ENCODE data around the gene SLC25A39. TPM values are rescaled to one million over a fixed set of nuclear protein-coding genes. Genes with fewer than 3 reads are reported as not detected.

SLC25A39 gene
- polyA plus RNA-seq, 1 of the 3 experiments (the other 2 are of a cell fraction), result 131 TPM

DNA sequence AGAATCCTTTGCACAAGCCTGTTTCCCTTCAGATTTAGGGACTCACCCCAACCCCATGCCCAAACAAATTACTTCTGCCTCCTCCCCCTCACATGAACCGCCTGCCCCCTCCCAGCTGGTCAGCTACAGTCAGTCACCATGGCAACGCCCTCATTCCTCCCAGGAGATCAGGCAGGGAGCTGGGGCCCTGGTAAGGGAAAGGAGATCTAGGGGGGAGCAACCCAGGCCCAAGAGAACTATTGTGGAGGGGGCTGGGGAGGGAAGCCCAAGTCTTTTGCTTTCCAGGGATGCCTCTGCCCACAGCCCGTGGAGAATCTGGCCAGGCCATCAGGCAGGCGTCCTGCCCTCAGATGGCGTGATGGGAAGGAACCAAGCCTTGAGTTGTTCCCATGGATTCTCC, 36.2 kb upstream of the SLC25A39 start:
- peaks cover 3% of the 10 kb centered on the region for H3F3A ChIP-seq (replicated peaks; ENCODE audit: insufficient read depth)
- no peak for TF ChIP-seq SIN3A (IDR thresholded peaks at IDR 0.05; ENCODE audit: borderline replicate concordance, low read depth, low read length)
- TF ChIP-seq YY1 (IDR thresholded peaks at IDR 0.05; ENCODE audit: low read depth), result no peak
- TF ChIP-seq, protein P1, sequence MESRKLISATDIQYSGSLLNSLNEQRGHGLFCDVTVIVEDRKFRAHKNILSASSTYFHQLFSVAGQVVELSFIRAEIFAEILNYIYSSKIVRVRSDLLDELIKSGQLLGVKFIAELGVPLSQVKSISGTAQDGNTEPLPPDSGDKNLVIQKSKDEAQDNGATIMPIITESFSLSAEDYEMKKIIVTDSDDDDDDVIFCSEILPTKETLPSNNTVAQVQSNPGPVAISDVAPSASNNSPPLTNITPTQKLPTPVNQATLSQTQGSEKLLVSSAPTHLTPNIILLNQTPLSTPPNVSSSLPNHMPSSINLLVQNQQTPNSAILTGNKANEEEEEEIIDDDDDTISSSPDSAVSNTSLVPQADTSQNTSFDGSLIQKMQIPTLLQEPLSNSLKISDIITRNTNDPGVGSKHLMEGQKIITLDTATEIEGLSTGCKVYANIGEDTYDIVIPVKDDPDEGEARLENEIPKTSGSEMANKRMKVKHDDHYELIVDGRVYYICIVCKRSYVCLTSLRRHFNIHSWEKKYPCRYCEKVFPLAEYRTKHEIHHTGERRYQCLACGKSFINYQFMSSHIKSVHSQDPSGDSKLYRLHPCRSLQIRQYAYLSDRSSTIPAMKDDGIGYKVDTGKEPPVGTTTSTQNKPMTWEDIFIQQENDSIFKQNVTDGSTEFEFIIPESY (IDR thresholded peaks at IDR 0.05; ENCODE audit: borderline replicate concordance, low read depth), result no peak
- no peak for TF ChIP-seq TEAD4 (IDR thresholded peaks at IDR 0.05; ENCODE audit: borderline replicate concordance, insufficient read depth)
- no peak for TF ChIP-seq RAD21 (IDR thresholded peaks at IDR 0.05; ENCODE audit: low read length)
- no peak for TF ChIP-seq NRF1 (IDR thresholded peaks at IDR 0.05; ENCODE audit: low read depth, low read length)
- no peak for TF ChIP-seq JUND (IDR thresholded peaks at IDR 0.05)
- no peak for TF ChIP-seq RXRA (IDR thresholded peaks at IDR 0.05; ENCODE audit: borderline replicate concordance, low read depth)
- H3K9me2 ChIP-seq, result no peaks in the 10 kb centered on the region
- 70% methylated on average over 2 of the region's 5 CpGs for WGBS (ENCODE audit: low lambda C conversion rate)
- peaks cover 7% of the 10 kb centered on the region; the same call in 1 of the 2 replicates for H3K79me2 ChIP-seq (ENCODE audit: insufficient read depth)
- H4K20me1 ChIP-seq (ENCODE audit: insufficient read depth), result peaks cover 11% of the 10 kb centered on the region; the same call in 1 of the 2 replicates
- H3K9me3 ChIP-seq, result no peaks in the 10 kb centered on the region
- peak; percentile 64 for DNase-seq
- peaks cover 0 to 2% of the 10 kb centered on the region in 2 experiments for H3K36me3 ChIP-seq (replicated peaks in 1 of 2; ENCODE audit: control insufficient read depth in 1 of 2, insufficient read depth in 2 of 2, low read length in 1 of 2)
- no peaks in the 10 kb centered on the region; the same call in 1 of the 2 replicates for H3K27me3 ChIP-seq (ENCODE audit: insufficient read depth)
- peak overlapping the region; percentile 19; the same call in 1 of the 2 replicates for H3K4me2 ChIP-seq
- ChIA-PET CTCF (interaction anchor here (0.9 to 7.6 kb wide), 4 partner anchors 11 to 220 kb away, joined by 4 to 85 read pairs (median 8); no protein-coding TSS in a partner anchor), POLR2A (no interaction called here)
- H3K9ac ChIP-seq, result no peak overlapping the region
- no peak overlapping the region for H2AFZ ChIP-seq (ENCODE audit: low read depth)
- H3K27ac ChIP-seq (ENCODE audit: low read depth in 2 of 2, low read length in 1 of 2), result no peak overlapping the region
- H3K4me3 ChIP-seq (ENCODE audit: low read depth in 2 of 2, low read length in 1 of 2), result no peak overlapping the region
- peaks cover 3 to 22% of the 10 kb centered on the region in 2 experiments; a peak in 1 of 4 replicates for H3K4me1 ChIP-seq (ENCODE audit: control insufficient read depth in 1 of 2, insufficient read depth in 2 of 2, low read depth in 1 of 2, low read length in 1 of 2)

DNA sequence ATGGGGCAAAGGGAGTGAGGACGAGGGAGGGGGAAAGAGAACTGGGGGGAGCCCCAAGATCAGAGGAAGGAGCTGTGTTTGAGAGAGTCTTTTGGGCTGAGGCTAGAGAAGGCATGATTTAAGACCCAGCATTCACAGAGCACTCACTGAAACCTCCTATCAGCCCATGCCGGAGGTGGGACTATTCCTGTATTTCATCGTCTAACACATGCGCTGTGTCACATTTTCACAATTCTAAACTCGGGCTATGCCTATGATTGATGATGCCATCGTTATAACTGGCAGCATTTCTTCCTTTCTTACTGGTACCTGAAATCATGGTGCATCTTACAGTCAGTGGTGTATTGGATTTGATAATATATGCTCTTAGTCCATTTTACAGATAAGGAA, 35.5 kb upstream of the SLC25A39 start:
- Histone ChIP-seq H3K36me3 (replicated peaks in 1 of 2; ENCODE audit: control insufficient read depth in 1 of 2, insufficient read depth in 2 of 2, low read length in 1 of 2) (peaks cover 0 to 2% of the 10 kb centered on the region in 2 experiments), H3K79me2 (ENCODE audit: insufficient read depth) (peaks cover 7% of the 10 kb centered on the region; the same call in 1 of the 2 replicates), H4K20me1 (ENCODE audit: insufficient read depth) (peaks cover 11% of the 10 kb centered on the region; the same call in 1 of the 2 replicates), H3K4me2 (no peak overlapping the region), H3K9ac (no peak overlapping the region), H3K4me1 (ENCODE audit: control insufficient read depth in 1 of 2, insufficient read depth in 2 of 2, low read depth in 1 of 2, low read length in 1 of 2) (peaks cover 3 to 22% of the 10 kb centered on the region in 2 experiments; a peak in 1 of 4 replicates), H3K9me2 (no peaks in the 10 kb centered on the region), H3K4me3 (ENCODE audit: low read depth in 2 of 2, low read length in 1 of 2) (no peak overlapping the region), H3K9me3 (no peaks in the 10 kb centered on the region), H2AFZ (ENCODE audit: low read depth) (no peak overlapping the region), H3K27me3 (ENCODE audit: insufficient read depth) (no peaks in the 10 kb centered on the region), H3K27ac (ENCODE audit: low read depth in 2 of 2, low read length in 1 of 2) (no peak overlapping the region), H3F3A (replicated peaks; ENCODE audit: insufficient read depth) (no peaks in the 10 kb centered on the region)
- 69% methylated on average over 6 of the region's 6 CpGs for WGBS (ENCODE audit: low lambda C conversion rate)
- no peak for DNase-seq
- CTCF ChIA-PET, result interaction anchor here (1.0 to 7.6 kb wide), 5 partner anchors 10 to 156 kb away, joined by 4 to 85 read pairs (median 13); partner anchors contain the start of gene GRN
- POLR2A ChIA-PET, result interaction anchor here (1.3 kb wide), 1 partner anchor 15 kb away, joined by 3 read pairs; no protein-coding TSS in a partner anchor
- TF ChIP-seq, protein P2, sequence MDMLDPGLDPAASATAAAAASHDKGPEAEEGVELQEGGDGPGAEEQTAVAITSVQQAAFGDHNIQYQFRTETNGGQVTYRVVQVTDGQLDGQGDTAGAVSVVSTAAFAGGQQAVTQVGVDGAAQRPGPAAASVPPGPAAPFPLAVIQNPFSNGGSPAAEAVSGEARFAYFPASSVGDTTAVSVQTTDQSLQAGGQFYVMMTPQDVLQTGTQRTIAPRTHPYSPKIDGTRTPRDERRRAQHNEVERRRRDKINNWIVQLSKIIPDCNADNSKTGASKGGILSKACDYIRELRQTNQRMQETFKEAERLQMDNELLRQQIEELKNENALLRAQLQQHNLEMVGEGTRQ (IDR thresholded peaks at IDR 0.05; ENCODE audit: borderline replicate concordance, low read depth, low read length), result no peak
- TF ChIP-seq, protein P3, sequence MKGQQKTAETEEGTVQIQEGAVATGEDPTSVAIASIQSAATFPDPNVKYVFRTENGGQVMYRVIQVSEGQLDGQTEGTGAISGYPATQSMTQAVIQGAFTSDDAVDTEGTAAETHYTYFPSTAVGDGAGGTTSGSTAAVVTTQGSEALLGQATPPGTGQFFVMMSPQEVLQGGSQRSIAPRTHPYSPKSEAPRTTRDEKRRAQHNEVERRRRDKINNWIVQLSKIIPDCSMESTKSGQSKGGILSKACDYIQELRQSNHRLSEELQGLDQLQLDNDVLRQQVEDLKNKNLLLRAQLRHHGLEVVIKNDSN (IDR thresholded peaks at IDR 0.05; ENCODE audit: borderline replicate concordance, low read depth), result no peak
- TF ChIP-seq RFX5 (IDR thresholded peaks at IDR 0.05; ENCODE audit: low read length) (no peak), SMC3 (IDR thresholded peaks at IDR 0.05; ENCODE audit: low read depth, low read length) (no peak), GABPA (IDR thresholded peaks at IDR 0.05; ENCODE audit: low read depth) (no peak), FOXJ3 (CRISPR knock-in tag; IDR thresholded peaks at IDR 0.05) (no peak), JUND (IDR thresholded peaks at IDR 0.05) (no peak), MEF2A (IDR thresholded peaks at IDR 0.05; ENCODE audit: borderline replicate concordance, low read depth) (no peak), GATA2 (CRISPR knock-in tag; IDR thresholded peaks at IDR 0.05) (no peak)
- TF ChIP-seq, protein P4, sequence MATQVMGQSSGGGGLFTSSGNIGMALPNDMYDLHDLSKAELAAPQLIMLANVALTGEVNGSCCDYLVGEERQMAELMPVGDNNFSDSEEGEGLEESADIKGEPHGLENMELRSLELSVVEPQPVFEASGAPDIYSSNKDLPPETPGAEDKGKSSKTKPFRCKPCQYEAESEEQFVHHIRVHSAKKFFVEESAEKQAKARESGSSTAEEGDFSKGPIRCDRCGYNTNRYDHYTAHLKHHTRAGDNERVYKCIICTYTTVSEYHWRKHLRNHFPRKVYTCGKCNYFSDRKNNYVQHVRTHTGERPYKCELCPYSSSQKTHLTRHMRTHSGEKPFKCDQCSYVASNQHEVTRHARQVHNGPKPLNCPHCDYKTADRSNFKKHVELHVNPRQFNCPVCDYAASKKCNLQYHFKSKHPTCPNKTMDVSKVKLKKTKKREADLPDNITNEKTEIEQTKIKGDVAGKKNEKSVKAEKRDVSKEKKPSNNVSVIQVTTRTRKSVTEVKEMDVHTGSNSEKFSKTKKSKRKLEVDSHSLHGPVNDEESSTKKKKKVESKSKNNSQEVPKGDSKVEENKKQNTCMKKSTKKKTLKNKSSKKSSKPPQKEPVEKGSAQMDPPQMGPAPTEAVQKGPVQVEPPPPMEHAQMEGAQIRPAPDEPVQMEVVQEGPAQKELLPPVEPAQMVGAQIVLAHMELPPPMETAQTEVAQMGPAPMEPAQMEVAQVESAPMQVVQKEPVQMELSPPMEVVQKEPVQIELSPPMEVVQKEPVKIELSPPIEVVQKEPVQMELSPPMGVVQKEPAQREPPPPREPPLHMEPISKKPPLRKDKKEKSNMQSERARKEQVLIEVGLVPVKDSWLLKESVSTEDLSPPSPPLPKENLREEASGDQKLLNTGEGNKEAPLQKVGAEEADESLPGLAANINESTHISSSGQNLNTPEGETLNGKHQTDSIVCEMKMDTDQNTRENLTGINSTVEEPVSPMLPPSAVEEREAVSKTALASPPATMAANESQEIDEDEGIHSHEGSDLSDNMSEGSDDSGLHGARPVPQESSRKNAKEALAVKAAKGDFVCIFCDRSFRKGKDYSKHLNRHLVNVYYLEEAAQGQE (IDR thresholded peaks at IDR 0.05; ENCODE audit: low read depth, low read length), result no peak
- TF ChIP-seq, protein P5, sequence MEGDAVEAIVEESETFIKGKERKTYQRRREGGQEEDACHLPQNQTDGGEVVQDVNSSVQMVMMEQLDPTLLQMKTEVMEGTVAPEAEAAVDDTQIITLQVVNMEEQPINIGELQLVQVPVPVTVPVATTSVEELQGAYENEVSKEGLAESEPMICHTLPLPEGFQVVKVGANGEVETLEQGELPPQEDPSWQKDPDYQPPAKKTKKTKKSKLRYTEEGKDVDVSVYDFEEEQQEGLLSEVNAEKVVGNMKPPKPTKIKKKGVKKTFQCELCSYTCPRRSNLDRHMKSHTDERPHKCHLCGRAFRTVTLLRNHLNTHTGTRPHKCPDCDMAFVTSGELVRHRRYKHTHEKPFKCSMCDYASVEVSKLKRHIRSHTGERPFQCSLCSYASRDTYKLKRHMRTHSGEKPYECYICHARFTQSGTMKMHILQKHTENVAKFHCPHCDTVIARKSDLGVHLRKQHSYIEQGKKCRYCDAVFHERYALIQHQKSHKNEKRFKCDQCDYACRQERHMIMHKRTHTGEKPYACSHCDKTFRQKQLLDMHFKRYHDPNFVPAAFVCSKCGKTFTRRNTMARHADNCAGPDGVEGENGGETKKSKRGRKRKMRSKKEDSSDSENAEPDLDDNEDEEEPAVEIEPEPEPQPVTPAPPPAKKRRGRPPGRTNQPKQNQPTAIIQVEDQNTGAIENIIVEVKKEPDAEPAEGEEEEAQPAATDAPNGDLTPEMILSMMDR (IDR thresholded peaks at IDR 0.05), result no peak

Measured in SK-N-SH (cell line).